HCT116 (cell line): ENCODE results near the gene DKK2. TPM values are rescaled to one million over a fixed set of nuclear protein-coding genes. Genes with fewer than 3 reads are reported as not detected.

Source experiments
- ATAC-seq: fragments of 200-7000 bp; cut with Tn5 transposase; 2 replicates; pipeline ENCODE4 v1.9.1; 2020; ENCODE audit warnings: mild to moderate bottlenecking, moderate library complexity
- BruUV-seq: library from RNA; stranded (reverse); fragments of 400-500 nt; replicated peaks from 2 replicates; lab custom pipeline; 2021; lab: Mats Ljungman, UMichigan
- CTCF ChIA-PET: fragments of 300-600 bp; sonication (Branson Sonifier 250); formaldehyde crosslinking; loops from one replicate; lab custom pipeline; 2021; ENCODE audit warnings: antibody characterized with exemption; lab: Charles Lee
- POLR2A ChIA-PET: fragments of 300-600, 350-600 bp; sonication (Branson Sonifier 250); formaldehyde crosslinking; loops from one replicate; lab custom pipeline; 2021; ENCODE audit warnings: antibody characterized with exemption; lab: Charles Lee
- RAD21 ChIA-PET, 2 experiments: fragments of 300-600 bp; sonication (Branson Sonifier 250); formaldehyde crosslinking; loops; one replicate each; lab custom pipeline; 2023; ENCODE audit warnings: low total read pairs in 2 of 2; ENCODE audit not compliant: uncharacterized antibody in 2 of 2, unreplicated experiment in 2 of 2, low non-redundant PET in 1 of 2; lab: Charles Lee
- DNase-seq: peaks from one replicate; pipeline ENCODE4 v3.0.0-alpha.2; 2010; ENCODE audit warnings: low read depth, low spot score
- H2AFZ ChIP-seq: fragments of 200-600 bp; shearing (Covaris generic), sonication (generic); 2 replicates; pipeline ENCODE4 v1.6.1; 2017; ENCODE audit warnings: low read depth, mixed run types, mixed read lengths, antibody characterized with exemption, low read length; ENCODE audit not compliant: poor library complexity, severe bottlenecking
- H3K27ac ChIP-seq: 2 replicates; pipeline ENCODE4 v1.5.1; 2012; ENCODE audit warnings: low read depth, low read length
- H3K27me3 ChIP-seq: fragments of 200-600 bp; sonication (generic); 2 replicates; pipeline ENCODE4 v1.6.1; 2016; ENCODE audit warnings: mixed run types, low read length, mixed read lengths; ENCODE audit not compliant: insufficient read depth
- H3K36me3 ChIP-seq, 2 experiments: fragments of 200-500 bp in 1 of 2; fragments of 200-600 bp in 1 of 2; sonication (Bioruptor generic) in 1 of 2; sonication (generic) in 1 of 2; 2 replicates each; pipeline versions ENCODE4 v1.5.1 to v1.6.1; 2014 to 2016; ENCODE audit warnings: low read length in 2 of 2, inconsistent platforms in 1 of 2, mixed read lengths in 1 of 2, mixed run types in 1 of 2; ENCODE audit not compliant: insufficient read depth in 2 of 2, control insufficient read depth in 1 of 2
- H3K4me1 ChIP-seq, 2 experiments: fragments of 200-600 bp in 1 of 2; sonication (generic) in 1 of 2; 2 replicates each; pipeline versions ENCODE4 v1.5.1 to v1.6.1; 2012 to 2017; ENCODE audit warnings: low read length in 2 of 2, inconsistent platforms in 1 of 2, mild to moderate bottlenecking in 1 of 2, mixed read lengths in 1 of 2, mixed run types in 1 of 2, moderate library complexity in 1 of 2; ENCODE audit not compliant: insufficient read depth in 2 of 2, control insufficient read depth in 1 of 2
- H3K4me2 ChIP-seq: fragments of 200-600 bp; sonication (generic); 2 replicates; pipeline ENCODE4 v1.6.1; 2017; ENCODE audit warnings: mixed run types, low read length, mixed read lengths
- H3K4me3 ChIP-seq, 2 experiments: fragments of 200-600 bp in 1 of 2; sonication (generic) in 1 of 2; replicated peaks in 1 of 2; 2 replicates each; pipeline ENCODE4 v1.5.1; 2011 to 2016; ENCODE audit warnings: low read length in 2 of 2, control low read depth in 1 of 2, low read depth in 1 of 2, mild to moderate bottlenecking in 1 of 2, mixed read lengths in 1 of 2, mixed run types in 1 of 2
- H3K79me2 ChIP-seq: fragments of 200-600 bp; sonication (generic); 2 replicates; pipeline ENCODE4 v1.6.1; 2017; ENCODE audit warnings: mild to moderate bottlenecking, mixed run types, low read length, moderate library complexity, mixed read lengths; ENCODE audit not compliant: insufficient read depth
- H3K9ac ChIP-seq: fragments of 200-600 bp; sonication (generic); 2 replicates; pipeline ENCODE4 v1.6.1; 2016; ENCODE audit warnings: low read length, mixed read lengths
- H3K9me2 ChIP-seq: fragments of 200-600 bp; sonication (generic), shearing (Covaris generic); 2 replicates; pipeline ENCODE4 v1.6.1; 2017; ENCODE audit warnings: mixed run types, mild to moderate bottlenecking, moderate library complexity; ENCODE audit not compliant: insufficient read depth
- H3K9me3 ChIP-seq, 2 experiments: fragments of 200-500 bp in 1 of 2; fragments of 200-600 bp in 1 of 2; sonication (Bioruptor generic) in 1 of 2; sonication (generic) in 1 of 2; 2 replicates each; pipeline ENCODE4 v1.6.1; 2014 to 2017; ENCODE audit warnings: low read length in 2 of 2, mixed read lengths in 2 of 2, inconsistent platforms in 1 of 2, low read depth in 1 of 2, mild to moderate bottlenecking in 1 of 2, mixed run types in 1 of 2, moderate library complexity in 1 of 2; ENCODE audit not compliant: control insufficient read depth in 1 of 2, insufficient read depth in 1 of 2
- H4K20me1 ChIP-seq: fragments of 200-600 bp; sonication (generic), shearing (Covaris generic); 2 replicates; pipeline ENCODE4 v1.6.1; 2017; ENCODE audit warnings: mixed run types, mild to moderate bottlenecking, moderate library complexity; ENCODE audit not compliant: insufficient read depth
- CBX3 ChIP-seq: IDR thresholded peaks from 2 replicates; pipeline ENCODE4 v1.6.1; 2012; ENCODE audit warnings: low read depth
- CEBPB ChIP-seq: IDR thresholded peaks from 2 replicates; pipeline ENCODE4 v1.6.1; 2012; ENCODE audit warnings: low read depth
- EZH2phosphoT487 ChIP-seq: fragments of 200-600 bp; IDR thresholded peaks from 2 replicates; pipeline ENCODE4 v1.6.1; 2018; ENCODE audit warnings: antibody characterized with exemption, borderline replicate concordance
- JUND ChIP-seq: IDR thresholded peaks from 2 replicates; pipeline ENCODE4 v1.6.1; 2012
- MAX ChIP-seq: IDR thresholded peaks from 2 replicates; pipeline ENCODE4 v1.6.1; 2012
- POLR2A ChIP-seq: IDR thresholded peaks from 2 replicates; pipeline ENCODE4 v1.7.0; 2011; ENCODE audit warnings: borderline replicate concordance; ENCODE audit not compliant: insufficient read depth, insufficient read length; ENCODE audit errors: extremely low read depth
- RAD21 ChIP-seq: IDR thresholded peaks from 2 replicates; pipeline ENCODE4 v1.6.1; 2012; ENCODE audit warnings: low read depth, mild to moderate bottlenecking
- SP1 ChIP-seq: IDR thresholded peaks from 2 replicates; pipeline ENCODE4 v1.6.1; 2012; ENCODE audit warnings: low read depth
- SRF ChIP-seq: IDR thresholded peaks from 2 replicates; pipeline ENCODE4 v1.6.1; 2012; ENCODE audit warnings: low read depth
- TCF7L2 ChIP-seq: IDR thresholded peaks from 2 replicates; pipeline ENCODE4 v1.7.0; 2011; ENCODE audit warnings: borderline replicate concordance, inconsistent platforms; ENCODE audit not compliant: insufficient read depth, insufficient read length; ENCODE audit errors: extremely low read depth
- YY1 ChIP-seq: IDR thresholded peaks from 2 replicates; pipeline ENCODE4 v1.6.1; 2011; ENCODE audit warnings: low read length, low read depth, moderate library complexity, mild to moderate bottlenecking; ENCODE audit not compliant: insufficient replicate concordance; ENCODE audit errors: extremely low read depth
- ZBTB33 ChIP-seq: IDR thresholded peaks from 2 replicates; pipeline ENCODE4 v1.6.1; 2011; ENCODE audit warnings: mild to moderate bottlenecking, low read length, moderate library complexity; ENCODE audit not compliant: insufficient replicate concordance; ENCODE audit errors: extremely low read depth
- ZFX ChIP-seq: fragments of 450-650 bp; IDR thresholded peaks from 2 replicates; pipeline ENCODE4 v1.6.1; 2017
- ZNF274 ChIP-seq: fragments of 200-500 bp; sonication (Bioruptor generic); IDR thresholded peaks from 2 replicates; pipeline ENCODE4 v1.6.1; 2014; ENCODE audit warnings: mild to moderate bottlenecking, low read depth, low read length, inconsistent platforms
- intact Hi-C: fragments of 100-400 bp; cut with micrococcal nuclease; formaldehyde crosslinking; loops from 2 replicates; pipeline ENCODE4 v1.10.0; 2022
- total RNA-seq: library from RNA; stranded (reverse); gene quantifications from one replicate; pipeline ENCODE4 v1.2.1, GENCODE V29; 2021; ENCODE audit not compliant: unreplicated experiment
- TF ChIP-seq, protein P1 (sequence below): IDR thresholded peaks from 2 replicates; pipeline ENCODE4 v1.6.1; 2012
- TF ChIP-seq, protein P2 (sequence below), 3 experiments: fragments of 200-600 bp in 1 of 3; sonication (generic) in 1 of 3; IDR thresholded peaks in 2 of 3; conservative IDR thresholded peaks in 1 of 3; 2 replicates each; pipeline ENCODE4 v1.5.1; 2012 to 2017; ENCODE audit warnings: low read depth in 2 of 3, low read length in 2 of 3, antibody characterized with exemption in 1 of 3, borderline replicate concordance in 1 of 3, control low read depth in 1 of 3, mild to moderate bottlenecking in 1 of 3, mixed read lengths in 1 of 3, mixed run types in 1 of 3, moderate library complexity in 1 of 3; ENCODE audit not compliant: insufficient read depth in 1 of 3

The DKK2 gene
- total RNA-seq, 1 experiment from 2014 or later: not detected

- Histone ChIP-seq H3K9me3 (no peaks in the 10 kb centered on the region), H3K4me1 (no peaks in the 10 kb centered on the region), H3K27ac (no peak overlapping the region), H3K9me2 (no peaks in the 10 kb centered on the region), H3K9ac (no peak overlapping the region), H3K4me3 (no peak overlapping the region), H3K36me3 (no peaks in the 10 kb centered on the region), H3K27me3 (no peaks in the 10 kb centered on the region)
- ATAC-seq: no peak
- intact Hi-C loops: no loop called here
- BruUV-seq: no TSS peak
- CTCF ChIA-PET: no interaction called here
- RAD21 ChIA-PET: no interaction called here
- POLR2A ChIA-PET: no interaction called here
- TF ChIP-seq YY1: no peak
- TF ChIP-seq, all 23 proteins: peak for 0
- Histone ChIP-seq H3K79me2 (no peaks in the 10 kb centered on the region), H3K4me2 (no peak overlapping the region), H4K20me1 (no peaks in the 10 kb centered on the region), H2AFZ (no peak overlapping the region)
- no peak for DNase-seq
These were observed 84.2 kb downstream of the DKK2 start for GRCh38 chr4:106951891-106952290.

DNA sequence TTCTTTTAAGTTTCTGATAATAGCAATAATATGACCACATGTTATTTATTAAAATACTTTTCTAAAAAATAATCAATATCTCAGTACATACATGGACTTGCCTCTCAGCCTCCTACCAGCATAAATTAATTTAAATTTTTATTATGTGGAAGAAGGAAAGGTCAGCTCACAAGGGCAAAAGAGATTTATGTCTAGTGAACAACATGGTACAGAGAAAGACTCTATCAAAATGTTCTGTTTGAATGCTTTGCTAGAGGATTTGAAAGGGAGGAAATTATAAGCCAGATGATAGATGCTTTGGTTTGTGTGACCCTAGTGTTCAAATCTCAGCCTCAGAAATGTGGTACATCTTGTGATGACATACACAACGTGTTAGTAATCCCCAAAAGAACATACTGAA is 94.3 kb downstream of the DKK2 start:
- ATAC-seq (no peak), DNase-seq (no peak)
- H3K27me3 ChIP-seq: no peaks in the 10 kb centered on the region
- H3K79me2 ChIP-seq: no peaks in the 10 kb centered on the region
- no peak overlapping the region for H3K4me2 ChIP-seq
- H3K4me1 ChIP-seq: no peaks in the 10 kb centered on the region
- H3K9ac ChIP-seq: no peak overlapping the region
- H4K20me1 ChIP-seq: no peaks in the 10 kb centered on the region
- no peaks in the 10 kb centered on the region for H3K9me3 ChIP-seq
- RAD21 ChIA-PET: no interaction called here
- CTCF ChIA-PET: no interaction called here
- no peak overlapping the region for H2AFZ ChIP-seq
- no peaks in the 10 kb centered on the region for H3K36me3 ChIP-seq
- no peak overlapping the region for H3K4me3 ChIP-seq
- POLR2A ChIA-PET: no interaction called here
- no peak overlapping the region for H3K27ac ChIP-seq
- no peaks in the 10 kb centered on the region for H3K9me2 ChIP-seq
- intact Hi-C loops: no loop called here
- BruUV-seq: no TSS peak
- no peak for TF ChIP-seq JUND
- TF ChIP-seq CEBPB: no peak
- TF ChIP-seq POLR2A: no peak
- TF ChIP-seq TCF7L2: no peak
- TF ChIP-seq ZFX: no peak
- TF ChIP-seq SP1: no peak
- TF ChIP-seq MAX: no peak
- TF ChIP-seq, protein P1, sequence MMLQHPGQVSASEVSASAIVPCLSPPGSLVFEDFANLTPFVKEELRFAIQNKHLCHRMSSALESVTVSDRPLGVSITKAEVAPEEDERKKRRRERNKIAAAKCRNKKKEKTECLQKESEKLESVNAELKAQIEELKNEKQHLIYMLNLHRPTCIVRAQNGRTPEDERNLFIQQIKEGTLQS: no peak
- TF ChIP-seq EZH2phosphoT487: no peak
- TF ChIP-seq RAD21: no peak
- no peak for TF ChIP-seq ZNF274
- TF ChIP-seq, protein P2, sequence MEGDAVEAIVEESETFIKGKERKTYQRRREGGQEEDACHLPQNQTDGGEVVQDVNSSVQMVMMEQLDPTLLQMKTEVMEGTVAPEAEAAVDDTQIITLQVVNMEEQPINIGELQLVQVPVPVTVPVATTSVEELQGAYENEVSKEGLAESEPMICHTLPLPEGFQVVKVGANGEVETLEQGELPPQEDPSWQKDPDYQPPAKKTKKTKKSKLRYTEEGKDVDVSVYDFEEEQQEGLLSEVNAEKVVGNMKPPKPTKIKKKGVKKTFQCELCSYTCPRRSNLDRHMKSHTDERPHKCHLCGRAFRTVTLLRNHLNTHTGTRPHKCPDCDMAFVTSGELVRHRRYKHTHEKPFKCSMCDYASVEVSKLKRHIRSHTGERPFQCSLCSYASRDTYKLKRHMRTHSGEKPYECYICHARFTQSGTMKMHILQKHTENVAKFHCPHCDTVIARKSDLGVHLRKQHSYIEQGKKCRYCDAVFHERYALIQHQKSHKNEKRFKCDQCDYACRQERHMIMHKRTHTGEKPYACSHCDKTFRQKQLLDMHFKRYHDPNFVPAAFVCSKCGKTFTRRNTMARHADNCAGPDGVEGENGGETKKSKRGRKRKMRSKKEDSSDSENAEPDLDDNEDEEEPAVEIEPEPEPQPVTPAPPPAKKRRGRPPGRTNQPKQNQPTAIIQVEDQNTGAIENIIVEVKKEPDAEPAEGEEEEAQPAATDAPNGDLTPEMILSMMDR (IDR thresholded peaks at IDR 0.05 in 2 of 3, conservative IDR thresholded peaks at IDR 0.05 in 1 of 3; ENCODE audit: borderline replicate concordance in 1 of 3, insufficient read depth in 1 of 3, low read depth in 2 of 3, low read length in 2 of 3): no peak
- no peak for TF ChIP-seq CBX3
- no peak for TF ChIP-seq ZBTB33
- TF ChIP-seq SRF: no peak
- no peak for TF ChIP-seq YY1
